Neuronal stem cell (in vitro differentiated cells): ENCODE results near the gene MAPK8IP2.

Source experiments
- DNase-seq: peaks from one replicate; pipeline ENCODE4 v3.0.0-alpha.2; 2013; ENCODE audit warnings: low spot score
- H2AFZ ChIP-seq: one replicate; pipeline ENCODE4 v1.6.1; 2013; ENCODE audit warnings: mild to moderate bottlenecking, low read length, inconsistent platforms
- H2AK5ac ChIP-seq: 2 replicates; pipeline ENCODE4 v1.6.1; 2013; ENCODE audit warnings: low read depth, mild to moderate bottlenecking, inconsistent platforms, low read length, moderate library complexity, mixed read lengths
- H2BK120ac ChIP-seq: 2 replicates; pipeline ENCODE4 v1.6.1; 2013; ENCODE audit warnings: low read depth, mild to moderate bottlenecking, inconsistent platforms, low read length, moderate library complexity, mixed read lengths
- H2BK12ac ChIP-seq: one replicate; pipeline ENCODE4 v1.6.1; 2013; ENCODE audit warnings: low read length, inconsistent platforms
- H2BK15ac ChIP-seq: 2 replicates; pipeline ENCODE4 v1.6.1; 2013; ENCODE audit warnings: mild to moderate bottlenecking, low read length, inconsistent platforms, mixed read lengths
- H2BK5ac ChIP-seq: one replicate; pipeline ENCODE4 v1.6.1; 2013; ENCODE audit warnings: inconsistent platforms, mild to moderate bottlenecking, low read length, moderate library complexity
- H3K14ac ChIP-seq: one replicate; pipeline ENCODE4 v1.6.1; 2013; ENCODE audit warnings: low read length, inconsistent platforms
- H3K18ac ChIP-seq: 2 replicates; pipeline ENCODE4 v1.6.1; 2013; ENCODE audit warnings: low read length, inconsistent platforms
- H3K23ac ChIP-seq: 2 replicates; pipeline ENCODE4 v1.6.1; 2013; ENCODE audit warnings: low read depth, mild to moderate bottlenecking, mixed read lengths, low read length, inconsistent platforms; ENCODE audit not compliant: poor library complexity
- H3K27ac ChIP-seq: replicated peaks from 3 replicates; pipeline ENCODE4 v1.5.1; 2013; ENCODE audit warnings: low read length, inconsistent platforms
- H3K27me3 ChIP-seq, 3 experiments: 2 replicates each; pipeline ENCODE4 v1.6.1; 2013; ENCODE audit warnings: low read length in 3 of 3, mild to moderate bottlenecking in 2 of 3, inconsistent platforms in 1 of 3, low read depth in 1 of 3, mixed read lengths in 1 of 3, moderate library complexity in 1 of 3; ENCODE audit not compliant: control insufficient read depth in 3 of 3, insufficient read depth in 3 of 3
- H3K36me3 ChIP-seq, 2 donors: replicated peaks in 1 of 2; 2 replicates each; pipeline ENCODE4 v1.6.1; 2013; ENCODE audit warnings: low read length in 2 of 2; ENCODE audit not compliant: control insufficient read depth in 2 of 2, insufficient read depth in 2 of 2
- H3K4ac ChIP-seq: 2 replicates; pipeline ENCODE4 v1.6.1; 2013; ENCODE audit warnings: inconsistent platforms, mild to moderate bottlenecking, low read length, moderate library complexity
- H3K4me1 ChIP-seq, 2 donors: 1 replicate in 1 of 2; 2 replicates in 1 of 2; pipeline ENCODE4 v1.6.1; 2013; ENCODE audit warnings: low read length in 2 of 2, low read depth in 1 of 2; ENCODE audit not compliant: control insufficient read depth in 2 of 2, insufficient read depth in 1 of 2
- H3K4me2 ChIP-seq: one replicate; pipeline ENCODE4 v1.6.1; 2013; ENCODE audit warnings: mild to moderate bottlenecking, low read length, inconsistent platforms; ENCODE audit not compliant: insufficient read depth, poor library complexity, severe bottlenecking
- H3K4me3 ChIP-seq, 2 donors: 2 replicates each; pipeline ENCODE4 v1.5.1; 2013; ENCODE audit warnings: low read length in 2 of 2, mild to moderate bottlenecking in 2 of 2, inconsistent platforms in 1 of 2, moderate library complexity in 1 of 2
- H3K79me1 ChIP-seq: one replicate; pipeline ENCODE4 v1.6.1; 2013; ENCODE audit warnings: low read depth, mild to moderate bottlenecking, inconsistent platforms, low read length, moderate library complexity
- H3K9ac ChIP-seq: one replicate; pipeline ENCODE4 v1.6.1; 2013; ENCODE audit warnings: mild to moderate bottlenecking, low read depth, low read length, inconsistent platforms; ENCODE audit not compliant: poor library complexity
- H3K9me3 ChIP-seq, 2 donors: replicated peaks in 1 of 2; 2 replicates each; pipeline versions ENCODE3 to v1.6.1; 2013; ENCODE audit warnings: low read length in 2 of 2, mild to moderate bottlenecking in 2 of 2, inconsistent platforms in 1 of 2, low read depth in 1 of 2, mixed read lengths in 1 of 2, moderate library complexity in 1 of 2; ENCODE audit not compliant: control insufficient read depth in 2 of 2, insufficient read depth in 1 of 2
- H4K8ac ChIP-seq: one replicate; pipeline ENCODE4 v1.6.1; 2013; ENCODE audit warnings: low read depth, mild to moderate bottlenecking, inconsistent platforms, low read length, moderate library complexity
- H4K91ac ChIP-seq: one replicate; pipeline ENCODE4 v1.6.1; 2013; ENCODE audit warnings: low read length, low read depth, mild to moderate bottlenecking, inconsistent platforms; ENCODE audit not compliant: poor library complexity
- WGBS, 2 donors: extraction: QIAGEN DNeasy Blood & Tissue Kit; methylation state at CpG; one replicate each; pipeline ENCODE4 v1.1.7; 2013; ENCODE audit warnings: missing lambda C conversion rate in 2 of 2, mixed read lengths in 1 of 2; ENCODE audit not compliant: insufficient read length in 2 of 2, insufficient replicate concordance in 1 of 2; ENCODE audit errors: extremely low coverage in 2 of 2; 5-methylcytosine and 5-hydroxymethylcytosine counted together

The MAPK8IP2 gene

DNA sequence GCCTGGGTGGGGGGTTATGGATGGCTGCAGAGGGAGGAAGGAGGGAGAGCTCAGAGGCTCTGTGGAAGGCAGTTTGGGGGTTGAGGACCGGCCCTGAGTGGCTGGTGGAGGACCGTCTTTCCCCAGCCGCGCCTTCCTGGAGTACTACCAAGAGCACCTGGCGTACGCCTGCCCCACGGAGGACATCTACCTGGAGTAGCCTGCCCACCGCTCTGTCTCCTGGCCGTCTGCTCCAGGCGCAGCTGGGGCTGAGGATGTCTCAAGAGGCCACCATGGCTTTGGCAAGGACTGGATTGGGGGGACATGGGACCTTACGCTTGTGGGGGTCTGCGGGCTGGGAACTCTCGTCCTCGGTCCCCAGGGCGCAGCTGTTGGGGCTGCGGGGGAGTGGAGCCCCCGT lies 10.0 kb downstream of the MAPK8IP2 start:
- WGBS, 2 donors = no CpG with 5 or more reads among the region's 17 CpGs
- H3K4ac ChIP-seq = no peak overlapping the region

GRCh38 chr22:50611341-50612060 lies 10.9 kb downstream of the MAPK8IP2 start:
- H3K4me2 ChIP-seq = no peak overlapping the region
- H3K79me1 ChIP-seq = no peaks in the 10 kb centered on the region
- no peak overlapping the region for H3K4ac ChIP-seq
- WGBS, 2 donors = no CpG with 5 or more reads among the region's 26 CpGs
- peaks cover 0 to 5% (median 0%) of the 10 kb centered on the region in 3 experiments for H3K27me3 ChIP-seq
- no peak overlapping the region for H2BK12ac ChIP-seq
- H3K9me3 ChIP-seq = no peaks in the 10 kb centered on the region
- H3K23ac ChIP-seq = no peak overlapping the region
- H3K4me1 ChIP-seq = peaks cover 0 to 3% of the 10 kb centered on the region in 2 donors
- no peak overlapping the region for H3K4me3 ChIP-seq
- H2AFZ ChIP-seq = no peak overlapping the region
- no peak for DNase-seq
- no peak overlapping the region for H2BK120ac ChIP-seq
- no peak overlapping the region for H3K9ac ChIP-seq
- no peak overlapping the region for H4K91ac ChIP-seq
- no peak overlapping the region for H3K18ac ChIP-seq
- peak overlapping the region; percentile 26 for H2BK15ac ChIP-seq
- H3K27ac ChIP-seq = no peak overlapping the region
- no peak overlapping the region for H2BK5ac ChIP-seq
- H3K14ac ChIP-seq = no peak overlapping the region
- H4K8ac ChIP-seq = no peak overlapping the region
- H3K36me3 ChIP-seq = peaks cover 0 to 14% of the 10 kb centered on the region in 2 donors
- no peak overlapping the region for H2AK5ac ChIP-seq

More for the DNA sequence above, 10.0 kb downstream of the MAPK8IP2 start:
- H3K27me3 ChIP-seq = peaks cover 0 to 5% (median 0%) of the 10 kb centered on the region in 3 experiments
- no peak overlapping the region for H2BK12ac ChIP-seq
- no peak overlapping the region for H2BK120ac ChIP-seq
- H4K91ac ChIP-seq = no peak overlapping the region
- H3K4me2 ChIP-seq = no peak overlapping the region
- peak overlapping the region; percentile 1 for H2BK5ac ChIP-seq
- H3K9ac ChIP-seq = no peak overlapping the region
- H2BK15ac ChIP-seq = no peak overlapping the region
- H3K23ac ChIP-seq = no peak overlapping the region
- H2AK5ac ChIP-seq = peak overlapping the region; percentile 84
- peaks cover 0 to 3% of the 10 kb centered on the region in 2 donors for H3K4me1 ChIP-seq
- no peak overlapping the region for H2AFZ ChIP-seq
- H3K18ac ChIP-seq = no peak overlapping the region
- no peaks in the 10 kb centered on the region for H3K79me1 ChIP-seq
- H4K8ac ChIP-seq = no peak overlapping the region
- no peak overlapping the region for H3K27ac ChIP-seq
- H3K14ac ChIP-seq = no peak overlapping the region
- H3K36me3 ChIP-seq = peaks cover 0 to 23% of the 10 kb centered on the region in 2 donors
- H3K4me3 ChIP-seq = no peak overlapping the region
- no peaks in the 10 kb centered on the region for H3K9me3 ChIP-seq
- no peak for DNase-seq

GRCh38 chr22:50612168-50612527 lies 11.6 kb downstream of the MAPK8IP2 start:
- Histone ChIP-seq H3K4me1 (peaks cover 0 to 3% of the 10 kb centered on the region in 2 donors), H3K27me3 (peaks cover 0 to 5% (median 0%) of the 10 kb centered on the region in 3 experiments), H3K4me2 (no peak overlapping the region), H4K8ac (no peak overlapping the region), H2BK120ac (no peak overlapping the region), H2AK5ac (no peak overlapping the region), H3K4me3 (no peak overlapping the region), H2AFZ (no peak overlapping the region), H3K79me1 (no peaks in the 10 kb centered on the region), H3K9me3 (no peaks in the 10 kb centered on the region), H3K4ac (no peak overlapping the region), H3K23ac (peak overlapping the region; percentile 73), H3K14ac (peak overlapping the region; percentile 71), H3K27ac (no peak overlapping the region), H4K91ac (no peak overlapping the region), H2BK5ac (no peak overlapping the region), H3K36me3 (peaks cover 0 to 11% of the 10 kb centered on the region in 2 donors), H3K9ac (no peak overlapping the region), H3K18ac (no peak overlapping the region), H2BK12ac (no peak overlapping the region), H2BK15ac (no peak overlapping the region)
- no peak for DNase-seq
- WGBS, 2 donors = no CpG with 5 or more reads among the region's 6 CpGs

- no peak overlapping the region for H3K4me3 ChIP-seq
- H3K27me3 ChIP-seq = peaks cover 0 to 2% (median 0%) of the 10 kb centered on the region in 3 experiments
- H3K14ac ChIP-seq = peak overlapping the region; percentile 71
- no peak for DNase-seq
- H3K18ac ChIP-seq = no peak overlapping the region
- H3K9me3 ChIP-seq = no peaks in the 10 kb centered on the region
- H3K4me1 ChIP-seq = peaks cover 0 to 3% of the 10 kb centered on the region in 2 donors
- H3K36me3 ChIP-seq = peaks cover 0 to 7% of the 10 kb centered on the region in 2 donors
- peak overlapping the region; percentile 81 for H3K23ac ChIP-seq
- H3K4ac ChIP-seq = no peak overlapping the region
- peak overlapping the region; percentile 79 for H2AK5ac ChIP-seq
- no peak overlapping the region for H3K4me2 ChIP-seq
- no peak overlapping the region for H4K91ac ChIP-seq
- no peak overlapping the region for H2AFZ ChIP-seq
- peak overlapping the region; percentile 77 for H3K9ac ChIP-seq
- peak overlapping the region; percentile 41 for H2BK120ac ChIP-seq
- no peak overlapping the region for H2BK12ac ChIP-seq
- no peak overlapping the region for H4K8ac ChIP-seq
- H2BK15ac ChIP-seq = peak overlapping the region; percentile 30
- no CpG with 5 or more reads among the region's 31 CpGs for WGBS, 2 donors
- no peak overlapping the region for H3K27ac ChIP-seq
- H3K79me1 ChIP-seq = no peaks in the 10 kb centered on the region
- peak overlapping the region; percentile 22 for H2BK5ac ChIP-seq
Measured at GRCh38 chr22:50612528-50613221, 12.1 kb downstream of the MAPK8IP2 start.
